A204.1 (cell line): ENCODE results near the gene HCRTR1.

Experiments
- FAIRE-seq: peaks from 2 replicates; lab custom pipeline; 2012; peaks lifted over from hg19 to GRCh38; lab: Jason Lieb, UNC

The HCRTR1 gene

GRCh38 chr1:31626223-31627207 lies 9.0 kb downstream of the HCRTR1 start:
- FAIRE-seq: no peak

GRCh38 chr1:31627301-31627929 lies 9.9 kb downstream of the HCRTR1 start:
- no peak for FAIRE-seq

- no peak for FAIRE-seq
Observed at GRCh38 chr1:31627930-31628559, 10.6 kb downstream of the HCRTR1 start.

- no peak for FAIRE-seq
Observed at GRCh38 chr1:31628931-31629556, 11.6 kb downstream of the HCRTR1 start.

GRCh38 chr1:31632649-31633048 lies 15.2 kb downstream of the HCRTR1 start:
- no peak for FAIRE-seq

GRCh38 chr1:31633117-31633516 lies 15.6 kb downstream of the HCRTR1 start:
- FAIRE-seq: no peak

DNA sequence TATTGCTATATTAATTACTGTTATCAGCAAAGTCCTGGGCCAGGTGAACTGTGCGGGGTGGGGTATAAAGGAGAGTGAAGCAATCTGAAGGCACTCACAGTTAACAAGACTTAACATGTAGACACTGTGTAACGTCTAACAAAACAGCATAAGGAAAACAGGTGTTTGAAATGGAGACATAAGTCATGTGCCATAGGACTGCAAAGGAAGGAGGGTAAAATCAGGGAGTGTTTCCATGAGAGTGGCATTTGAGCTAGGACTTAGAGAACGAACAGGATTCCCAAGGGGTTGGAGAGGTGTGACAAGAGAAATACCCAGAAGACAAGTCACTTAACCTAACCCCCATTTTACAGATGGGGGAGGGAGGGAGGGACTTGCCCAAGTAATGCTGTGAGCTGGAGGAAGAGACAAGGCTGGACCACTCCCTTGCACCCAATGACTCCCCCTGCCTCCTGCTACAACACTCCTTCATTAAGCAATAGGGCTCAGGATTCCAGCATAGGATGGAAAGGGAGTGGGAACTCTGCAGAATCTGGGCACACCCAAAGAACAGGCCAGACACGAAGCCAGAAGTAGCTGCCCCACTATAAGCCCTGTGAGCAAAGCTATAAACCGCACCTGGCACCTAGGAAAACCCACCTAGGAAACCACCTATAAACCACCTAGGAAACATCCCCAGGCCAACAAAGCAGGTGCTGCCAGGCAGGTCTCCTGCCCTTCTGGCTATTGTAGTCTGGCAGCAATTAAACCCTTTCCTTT lies 20.6 kb downstream of the HCRTR1 start:
- FAIRE-seq: no peak

DNA sequence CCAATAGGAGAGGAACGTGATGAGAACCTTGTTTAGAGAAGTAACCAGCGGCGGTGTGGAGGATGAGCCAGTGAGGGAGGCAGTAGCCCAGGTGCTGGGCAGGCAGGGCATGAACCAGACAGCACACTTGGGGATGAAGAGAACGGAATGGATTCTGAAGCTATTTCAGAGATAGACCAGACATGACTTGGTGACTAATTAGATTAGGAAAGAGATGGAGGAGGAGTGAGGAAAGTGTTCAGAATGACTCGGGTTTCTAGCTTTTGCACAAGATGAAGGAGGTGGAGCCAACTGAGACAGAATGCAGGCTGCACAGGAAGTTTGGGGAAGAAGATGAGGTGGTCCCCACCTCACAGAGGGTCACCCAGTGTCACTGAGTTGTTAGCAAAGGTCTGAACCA lies 22.1 kb downstream of the HCRTR1 start:
- no peak for FAIRE-seq

DNA sequence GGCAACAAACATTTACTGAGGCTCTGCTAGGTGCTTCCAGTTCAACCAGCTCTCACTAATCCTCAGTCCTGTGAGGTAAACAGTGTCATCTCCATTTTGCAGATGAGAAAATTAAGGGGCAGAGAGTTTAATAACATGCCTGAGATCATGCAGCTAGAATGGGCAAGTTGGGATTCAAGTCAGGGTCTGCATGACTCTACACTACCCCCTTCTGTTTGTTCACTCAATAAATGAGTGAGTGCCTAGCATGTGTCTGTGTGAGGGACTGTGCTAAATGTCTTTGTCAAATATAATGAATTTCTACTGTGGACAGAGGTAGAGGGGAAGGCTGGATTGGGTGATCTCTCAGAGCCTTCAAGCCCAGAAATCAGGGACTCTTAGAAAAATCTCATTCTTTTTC lies 22.7 kb downstream of the HCRTR1 start:
- no peak for FAIRE-seq

DNA sequence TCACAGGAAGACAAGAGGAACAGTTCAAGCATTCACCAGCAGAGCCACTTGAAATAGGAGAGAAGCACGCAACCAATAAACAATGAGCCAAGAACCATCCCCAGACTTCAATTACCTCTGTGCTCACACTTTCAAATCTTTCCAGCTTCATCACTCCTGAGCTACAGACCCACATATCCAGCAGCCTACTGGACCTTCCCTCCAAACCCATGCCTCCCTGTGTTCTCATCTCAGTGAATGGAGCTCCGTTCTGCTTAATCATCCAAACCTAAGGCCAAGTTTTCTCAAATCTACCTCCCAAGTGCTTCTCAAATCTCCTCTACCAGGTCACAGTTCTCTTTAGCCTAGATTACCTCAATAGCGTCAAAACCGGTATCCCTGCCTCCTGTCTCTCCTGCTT lies 23.5 kb downstream of the HCRTR1 start:
- no peak for FAIRE-seq

DNA sequence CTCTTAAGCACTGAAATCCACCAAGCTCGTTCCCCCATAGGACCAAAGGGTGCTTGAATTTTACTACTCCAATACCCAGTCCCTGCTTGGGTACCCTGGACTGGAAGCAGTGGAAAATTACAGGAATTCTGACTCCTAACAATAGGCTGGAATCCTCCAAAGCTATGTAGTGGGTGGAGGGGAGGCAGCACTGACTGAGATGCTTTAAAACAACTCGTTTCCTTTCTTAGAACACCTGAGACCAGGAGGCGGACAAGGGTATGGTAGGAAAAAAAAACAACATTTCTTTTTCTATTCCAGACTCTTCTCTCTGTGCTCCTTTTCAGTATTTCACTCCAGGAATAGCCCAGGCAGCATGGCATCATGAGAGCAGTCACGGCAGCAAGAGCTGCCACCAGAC lies 24.9 kb downstream of the HCRTR1 start:
- FAIRE-seq: no peak

GRCh38 chr1:31642897-31643296 lies 25.4 kb downstream of the HCRTR1 start:
- FAIRE-seq: no peak

- FAIRE-seq: no peak
Observed at GRCh38 chr1:31643976-31644559, 26.6 kb downstream of the HCRTR1 start.

- FAIRE-seq: peak; percentile 95
Observed at GRCh38 chr1:31644560-31645273, 27.2 kb downstream of the HCRTR1 start, which contains the start of gene PEF1. Gene PEF1 (minus strand): TSS chr1:31644876. CDS start chr1:31644864, 12 bp downstream.

- no peak for FAIRE-seq
Observed at GRCh38 chr1:31645274-31645568, 27.7 kb downstream of the HCRTR1 start.

- FAIRE-seq: no peak
Observed at GRCh38 chr1:31646259-31646960, 28.9 kb downstream of the HCRTR1 start.

DNA sequence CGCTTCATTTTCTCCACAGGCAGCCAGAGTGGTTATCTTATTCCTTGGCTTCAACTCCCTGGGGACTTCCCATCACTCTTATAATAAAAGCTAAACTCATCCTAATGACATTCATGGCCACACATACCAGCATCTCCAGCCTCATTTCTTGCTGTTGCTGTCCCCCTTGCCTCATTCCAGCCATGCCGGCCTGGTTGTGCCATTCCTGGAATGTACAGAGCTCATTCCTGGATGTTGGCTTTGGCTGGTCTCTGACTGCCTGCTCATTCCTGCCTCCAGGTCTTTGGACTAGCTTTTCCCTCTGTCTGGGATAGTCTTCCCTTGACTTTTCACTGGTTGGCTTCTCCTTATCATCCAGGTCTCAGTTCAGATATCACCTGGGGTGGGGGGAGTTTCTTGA lies 29.6 kb downstream of the HCRTR1 start:
- FAIRE-seq: no peak

DNA sequence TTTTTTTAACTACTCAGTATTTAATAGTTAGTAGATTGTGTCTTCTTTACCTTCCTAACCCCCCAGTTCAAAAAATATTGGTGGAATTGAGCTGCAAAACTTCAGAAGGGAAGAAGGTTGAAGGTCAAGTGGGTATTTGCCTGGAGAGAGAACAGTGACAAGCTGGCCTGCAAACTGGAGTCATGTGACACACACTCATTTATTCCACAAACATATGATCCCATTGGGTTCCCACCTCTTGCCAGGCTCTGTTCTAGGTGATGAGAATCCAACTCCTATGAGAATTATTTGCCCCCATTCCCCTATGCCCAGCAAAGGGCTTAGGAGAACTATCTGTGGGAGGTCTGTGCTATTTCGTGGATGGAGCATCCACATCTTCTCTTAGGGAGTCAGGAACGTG lies 30.7 kb downstream of the HCRTR1 start:
- no peak for FAIRE-seq

- no peak for FAIRE-seq
Observed at GRCh38 chr1:31648641-31649357, 31.3 kb downstream of the HCRTR1 start.
